ENCODE results near the gene NPAS2. TPM values are rescaled to one million over a fixed set of nuclear protein-coding genes. Genes with fewer than 3 reads are reported as not detected.
A peak's percentile ranks its signal among the peaks of the same experiment; 100 is the strongest.

NPAS2 gene
- total RNA-seq, 1 donor from 2014 or later: 39.4 TPM

DNA sequence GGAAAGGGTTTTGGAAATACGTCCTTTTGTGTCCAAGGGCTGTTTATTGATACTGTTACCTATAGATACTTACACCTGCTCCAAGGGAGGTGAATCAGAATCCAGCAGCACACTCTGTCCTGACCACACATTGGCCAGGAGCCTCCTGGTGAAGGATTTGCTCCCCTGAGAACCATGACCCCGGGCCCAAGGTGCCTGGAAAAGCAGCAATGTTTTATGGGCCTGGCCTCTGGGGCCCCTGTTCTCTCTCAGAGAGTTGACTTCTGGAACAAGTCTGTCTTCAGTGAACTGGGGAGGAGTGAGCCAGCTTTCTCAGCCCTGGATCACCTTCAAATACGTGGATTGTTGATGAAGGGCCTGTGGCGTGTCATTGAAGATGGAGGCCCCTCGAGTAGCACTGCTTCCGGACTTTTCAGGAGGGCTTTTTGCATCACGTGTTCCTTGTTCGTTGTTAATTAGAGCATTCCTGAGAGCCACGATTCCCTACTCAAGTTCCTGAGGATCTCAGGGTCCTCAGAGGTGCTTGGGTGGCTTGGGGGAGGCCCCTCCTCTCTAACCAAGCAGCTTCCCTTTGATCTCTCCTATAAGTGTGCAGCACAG is 103.6 kb downstream of the NPAS2 start:
- H3K27me3 Mint-ChIP-seq (ENCODE audit: insufficient read depth, low read depth): peaks cover 3% of the 10 kb centered on the region
- H3K9me3 Mint-ChIP-seq: no peaks in the 10 kb centered on the region
- no peak overlapping the region for H3K4me2 ChIP-seq

DNA sequence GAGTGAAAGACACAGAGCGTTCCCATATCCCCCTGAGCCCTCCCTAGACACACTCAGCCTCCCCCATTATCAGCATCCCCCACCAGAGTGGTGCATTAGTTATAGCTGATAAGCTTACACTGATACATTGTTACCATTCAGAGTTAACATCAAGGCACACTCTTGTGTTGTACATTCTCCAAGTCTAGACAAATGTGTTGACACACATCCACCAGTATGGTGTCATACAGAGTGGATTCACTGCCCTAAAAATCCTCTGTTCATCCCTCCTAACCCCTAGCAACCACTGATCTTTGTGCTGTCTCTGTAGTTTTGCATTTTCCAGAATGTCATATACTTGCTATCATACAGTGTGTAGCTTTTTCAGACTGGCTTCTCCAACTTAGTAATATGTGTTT is 104.2 kb downstream of the NPAS2 start:
- H3K4me1 ChIP-seq: no peaks in the 10 kb centered on the region
- H3K27me3 ChIP-seq: no peaks in the 10 kb centered on the region
- H3K79me2 ChIP-seq (ENCODE audit: low read depth): no peaks in the 10 kb centered on the region
- H3K4me1 Mint-ChIP-seq: peaks cover 10% of the 10 kb centered on the region
- no peaks in the 10 kb centered on the region for H3F3A ChIP-seq (ENCODE audit: low read depth)
- no peak overlapping the region for H3K4me2 ChIP-seq
- H2AFZ ChIP-seq (replicated peaks): no peak overlapping the region
- H3K27ac ChIP-seq: no peak overlapping the region
- no peaks in the 10 kb centered on the region for H3K9me3 ChIP-seq (ENCODE audit: low read depth)
- H3K4me3 Mint-ChIP-seq: no peak overlapping the region
- H3K9me3 Mint-ChIP-seq: no peaks in the 10 kb centered on the region
- H3K4me3 ChIP-seq: no peak overlapping the region
- TF ChIP-seq CTCF (IDR thresholded peaks at IDR 0.05): no peak
- TF ChIP-seq EZH2phosphoT487 (IDR thresholded peaks at IDR 0.05): no peak
- no peak for TF ChIP-seq EZH2 (IDR thresholded peaks at IDR 0.05)
- no peaks in the 10 kb centered on the region for H3K36me3 Mint-ChIP-seq
- H3K36me3 ChIP-seq: no peaks in the 10 kb centered on the region
- no peaks in the 10 kb centered on the region for H4K20me1 ChIP-seq (ENCODE audit: low read depth)
- H3K9ac ChIP-seq: no peak overlapping the region
- peaks cover 5% of the 10 kb centered on the region for H3K27me3 Mint-ChIP-seq (ENCODE audit: insufficient read depth, low read depth)
- no peak overlapping the region for H3K27ac Mint-ChIP-seq
- no peak for DNase-seq (ENCODE audit: low spot score)

More for the DNA sequence above, 103.6 kb downstream of the NPAS2 start:
- Mint-ChIP-seq H3K4me1 (peaks cover 10% of the 10 kb centered on the region), H3K27ac (no peak overlapping the region), H3K4me3 (no peak overlapping the region), H3K36me3 (no peaks in the 10 kb centered on the region)
- DNase-seq (ENCODE audit: low spot score): no peak
- Histone ChIP-seq H3K9ac (no peak overlapping the region), H3K4me1 (no peaks in the 10 kb centered on the region), H3K27ac (no peak overlapping the region), H3K36me3 (no peaks in the 10 kb centered on the region), H4K20me1 (ENCODE audit: low read depth) (no peaks in the 10 kb centered on the region), H3K9me3 (ENCODE audit: low read depth) (no peaks in the 10 kb centered on the region), H3K27me3 (no peaks in the 10 kb centered on the region), H3F3A (ENCODE audit: low read depth) (no peaks in the 10 kb centered on the region), H3K4me3 (no peak overlapping the region), H2AFZ (replicated peaks) (no peak overlapping the region), H3K79me2 (ENCODE audit: low read depth) (no peaks in the 10 kb centered on the region)
- TF ChIP-seq EZH2phosphoT487 (IDR thresholded peaks at IDR 0.05) (no peak), EZH2 (IDR thresholded peaks at IDR 0.05) (no peak), CTCF (IDR thresholded peaks at IDR 0.05) (no peak)

DNA sequence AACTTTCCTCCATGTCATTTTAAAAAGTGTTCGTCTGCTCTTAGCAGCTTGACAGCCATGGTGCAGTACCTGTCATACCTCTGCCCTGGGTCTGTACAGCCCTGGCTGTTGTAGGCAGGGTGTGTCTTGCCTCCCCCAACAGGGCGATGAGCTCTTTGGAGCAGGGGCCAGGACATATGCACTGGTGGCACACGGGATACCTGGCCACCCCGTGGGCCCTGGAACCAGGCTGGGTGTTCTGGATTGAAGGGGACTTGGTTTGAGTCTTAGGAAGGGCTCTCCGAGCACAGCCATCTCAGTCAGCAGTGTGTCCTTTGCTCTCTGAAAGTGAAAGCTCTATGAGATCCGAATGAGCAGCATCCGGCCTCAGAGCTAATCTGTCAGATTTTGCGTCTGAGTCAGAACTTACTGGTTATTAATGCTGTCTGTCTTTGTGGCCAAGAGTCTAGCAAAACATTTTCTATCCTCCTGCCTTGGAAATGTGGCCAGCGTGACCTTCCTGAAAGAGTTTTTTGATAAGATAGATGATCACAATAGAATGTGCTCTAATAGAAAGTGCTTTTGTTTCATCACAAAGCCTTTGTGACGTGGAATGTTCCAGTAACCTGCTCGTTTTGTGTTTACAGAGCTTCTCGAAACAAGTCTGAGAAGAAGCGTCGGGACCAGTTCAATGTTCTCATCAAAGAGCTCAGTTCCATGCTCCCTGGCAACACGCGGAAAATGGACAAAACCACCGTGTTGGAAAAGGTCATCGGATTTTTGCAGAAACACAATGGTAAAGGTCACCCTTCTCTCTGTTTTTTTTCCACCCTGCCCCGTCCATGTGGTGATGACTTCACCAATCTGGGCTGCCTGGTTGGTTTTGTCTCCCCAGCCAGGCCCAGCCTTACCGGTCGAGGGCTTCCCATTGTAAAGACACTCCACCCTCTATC is 104.8 kb downstream of the NPAS2 start:
- no peak overlapping the region for H3K27ac Mint-ChIP-seq
- Histone ChIP-seq H3K4me3 (no peak overlapping the region), H3K9me3 (ENCODE audit: low read depth) (no peaks in the 10 kb centered on the region), H3K9ac (no peak overlapping the region), H3K27me3 (no peaks in the 10 kb centered on the region), H3K4me2 (no peak overlapping the region), H3K27ac (no peak overlapping the region), H4K20me1 (ENCODE audit: low read depth) (no peaks in the 10 kb centered on the region), H3K79me2 (ENCODE audit: low read depth) (no peaks in the 10 kb centered on the region), H3K4me1 (no peaks in the 10 kb centered on the region), H2AFZ (replicated peaks) (no peak overlapping the region), H3K36me3 (no peaks in the 10 kb centered on the region), H3F3A (ENCODE audit: low read depth) (no peaks in the 10 kb centered on the region)
- TF ChIP-seq EZH2 (IDR thresholded peaks at IDR 0.05): no peak
- no peak for TF ChIP-seq EZH2phosphoT487 (IDR thresholded peaks at IDR 0.05)
- TF ChIP-seq CTCF (IDR thresholded peaks at IDR 0.05): no peak
- H3K27me3 Mint-ChIP-seq (ENCODE audit: insufficient read depth, low read depth): peaks cover 5% of the 10 kb centered on the region
- H3K4me3 Mint-ChIP-seq: no peak overlapping the region
- H3K4me1 Mint-ChIP-seq: peaks cover 10% of the 10 kb centered on the region
- H3K36me3 Mint-ChIP-seq: no peaks in the 10 kb centered on the region
- H3K9me3 Mint-ChIP-seq: no peaks in the 10 kb centered on the region
- peak; percentile 18 for DNase-seq (ENCODE audit: low spot score)
